ENCODE measurements around the gene LYRM7.
A peak's percentile ranks its signal among the peaks of the same experiment; 100 is the strongest.
"Not testable (repeated sequence)": the region's sequence is repeated elsewhere in the genome, so short reads cannot be mapped to it uniquely, and the experiment has no call there.

LYRM7 gene

DNA sequence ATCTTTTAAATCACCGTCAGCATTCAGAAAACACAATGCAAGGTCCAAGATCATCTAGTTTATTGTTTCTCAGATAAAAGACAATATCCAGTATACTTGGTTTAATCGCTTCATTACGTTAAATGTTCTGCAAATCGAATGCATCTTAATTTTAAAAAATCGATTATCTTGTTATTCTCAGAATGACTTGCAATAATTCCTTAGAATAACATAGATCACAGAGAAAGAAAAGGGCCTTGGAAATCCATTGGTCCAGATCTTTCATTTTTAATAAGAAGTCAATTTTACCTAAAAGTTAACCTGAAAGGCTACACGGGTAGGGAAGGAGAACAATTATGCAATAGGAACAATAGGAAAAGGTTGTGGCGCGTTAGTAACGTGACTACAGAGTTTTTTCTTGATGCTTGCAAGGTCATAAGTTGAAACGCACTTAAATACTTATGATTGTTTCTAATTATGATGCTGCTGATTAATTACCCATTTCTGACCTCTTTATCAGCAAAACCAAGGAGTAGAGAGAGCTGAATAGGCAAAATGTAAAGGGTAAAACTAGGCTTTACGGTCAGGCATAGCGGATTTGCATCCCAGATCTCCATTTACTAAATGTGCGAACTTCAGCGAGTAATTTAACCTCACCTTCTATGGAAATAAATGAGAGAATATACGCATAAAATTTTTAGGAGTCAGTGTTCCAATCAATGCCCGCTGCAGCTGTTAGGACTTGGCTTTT, 769 bp upstream of the LYRM7 start:
- no peak for DNase-seq
- in situ Hi-C loops (cut with HindIII; ENCODE audit: low pct_ligation_motif_present, low pct_unique_long_range_greater_than_20kb, low sequenced_read_pairs), result no loop called here

DNA sequence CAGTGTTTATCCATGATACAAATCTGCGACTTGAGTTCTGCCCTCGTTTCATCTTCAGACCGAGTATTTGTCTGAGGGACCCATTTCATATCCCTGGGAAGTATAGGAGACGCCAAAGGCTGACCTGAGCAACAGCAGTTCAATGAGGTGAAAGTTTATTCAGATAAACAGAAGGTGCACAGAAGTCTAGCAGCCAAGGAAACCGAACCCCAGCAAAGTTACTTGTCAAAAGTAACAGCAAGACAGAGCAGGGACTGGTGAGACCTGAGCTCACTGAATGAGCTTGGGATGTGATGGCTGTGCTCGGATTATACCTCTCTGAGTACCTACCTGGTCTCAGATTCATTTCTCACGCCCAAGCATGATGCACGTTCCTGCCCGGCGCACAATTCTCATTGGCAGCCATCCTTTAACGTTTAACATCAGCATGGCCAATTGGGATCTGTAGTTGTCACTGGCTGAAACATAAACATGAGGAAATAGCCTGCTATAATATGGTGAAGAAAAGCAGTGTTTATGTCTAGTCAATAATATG, 599 bp downstream of the LYRM7 start:
- DNase-seq, result peak; percentile 3
- in situ Hi-C loops (cut with HindIII; ENCODE audit: low pct_ligation_motif_present, low pct_unique_long_range_greater_than_20kb, low sequenced_read_pairs), result no loop called here

DNA sequence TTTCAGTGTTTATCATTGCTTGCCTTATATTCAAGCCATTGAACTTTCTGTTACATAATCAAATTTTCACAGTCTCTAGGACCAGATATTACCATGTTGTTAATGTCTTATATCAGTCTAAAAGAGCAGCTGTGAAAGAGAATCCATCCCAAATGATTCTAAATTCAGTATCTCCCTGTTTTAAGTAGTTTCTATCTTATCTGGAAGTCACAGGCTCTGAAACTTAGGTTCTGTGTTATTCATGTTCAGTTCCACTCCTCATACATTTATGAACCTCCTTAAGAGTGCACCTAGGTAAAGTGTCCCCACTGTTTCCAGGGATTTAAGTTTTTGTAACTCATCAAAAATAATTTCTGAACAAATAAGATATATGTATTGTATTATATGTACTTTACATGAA, 9.7 kb downstream of the LYRM7 start:
- no peak for DNase-seq
- in situ Hi-C loops (cut with HindIII; ENCODE audit: low pct_ligation_motif_present, low pct_unique_long_range_greater_than_20kb, low sequenced_read_pairs), result no loop called here

DNA sequence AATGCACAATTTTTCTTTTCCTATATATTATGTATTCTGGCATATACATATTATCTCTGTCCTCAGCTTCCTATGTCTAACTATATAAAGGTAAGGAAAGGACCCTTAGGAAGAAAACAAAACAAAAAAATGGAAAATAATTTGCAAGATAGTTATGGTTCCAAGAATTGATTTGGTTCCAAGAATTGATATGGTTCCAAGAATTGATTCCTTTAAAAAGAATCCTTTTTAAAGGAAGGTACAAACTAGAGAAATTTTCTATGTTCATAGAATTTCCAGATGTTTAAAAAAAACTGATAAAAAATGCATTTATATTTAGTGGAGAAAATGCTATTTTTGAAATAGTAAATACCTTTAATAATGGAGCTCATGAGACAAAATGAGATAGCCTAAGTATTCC, 12.1 kb downstream of the LYRM7 start:
- in situ Hi-C loops (cut with HindIII; ENCODE audit: low pct_ligation_motif_present, low pct_unique_long_range_greater_than_20kb, low sequenced_read_pairs), result no loop called here

DNA sequence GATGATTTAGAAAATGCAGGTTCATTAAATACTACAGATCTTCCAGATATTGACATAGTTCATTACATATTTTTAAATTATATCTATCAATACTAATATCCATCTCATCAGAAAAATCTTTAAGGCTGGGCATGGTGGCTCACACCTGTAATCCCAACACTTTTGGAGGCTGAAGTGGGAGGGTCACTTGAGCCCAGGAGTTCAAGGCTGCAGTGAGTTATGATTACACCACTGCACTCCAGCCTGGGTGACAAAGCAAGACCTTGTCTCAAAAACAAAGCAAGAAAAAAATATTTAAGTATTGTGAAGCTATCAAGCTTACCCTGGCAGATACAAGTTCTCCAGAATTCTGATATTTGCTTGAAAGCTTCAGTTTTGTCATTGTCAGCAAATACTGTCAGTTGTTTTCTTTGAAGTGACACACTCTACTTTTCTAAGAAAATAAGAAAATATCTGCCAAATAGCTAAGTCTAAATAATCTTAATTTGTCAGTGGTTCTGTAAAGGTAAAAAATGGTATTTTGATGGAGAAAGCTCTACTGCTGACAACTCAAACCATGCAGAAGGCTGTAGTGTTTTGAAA, 14.9 kb downstream of the LYRM7 start:
- no peak for DNase-seq
- in situ Hi-C loops (cut with HindIII; ENCODE audit: low pct_ligation_motif_present, low pct_unique_long_range_greater_than_20kb, low sequenced_read_pairs), result no loop called here

More for the DNA sequence above, 12.1 kb downstream of the LYRM7 start:
- no peak for DNase-seq

DNA sequence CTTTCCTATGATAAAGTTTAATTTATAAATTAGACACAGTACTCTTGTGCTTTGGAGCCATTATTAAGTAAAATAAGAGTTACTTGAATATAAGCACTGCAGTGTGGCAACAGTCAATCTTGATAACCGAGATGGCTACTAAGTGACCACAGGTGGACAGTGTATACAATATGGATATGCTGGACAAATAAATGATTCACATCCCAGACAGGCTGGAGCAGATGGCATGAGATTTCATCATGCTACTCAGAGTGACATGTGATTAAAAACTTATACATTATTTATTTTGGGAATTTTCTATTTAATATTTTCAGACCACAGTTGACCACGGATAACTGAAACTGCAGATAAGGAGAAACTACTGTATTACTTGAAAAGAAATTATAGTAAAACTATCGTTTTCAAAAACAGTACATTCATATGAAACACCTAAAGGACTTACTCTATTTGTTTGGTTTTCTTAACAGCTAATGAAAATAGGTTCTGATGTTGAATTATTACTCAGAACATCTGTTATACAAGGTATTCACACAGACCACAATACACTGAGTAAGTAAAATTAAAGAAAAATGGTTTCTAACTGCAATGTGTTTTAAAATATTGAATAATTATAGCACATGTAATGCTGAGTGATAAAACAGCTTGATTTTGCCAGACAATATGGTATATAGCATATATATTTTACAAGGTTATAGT, 16.0 kb downstream of the LYRM7 start:
- DNase-seq, result peak; percentile 16

DNA sequence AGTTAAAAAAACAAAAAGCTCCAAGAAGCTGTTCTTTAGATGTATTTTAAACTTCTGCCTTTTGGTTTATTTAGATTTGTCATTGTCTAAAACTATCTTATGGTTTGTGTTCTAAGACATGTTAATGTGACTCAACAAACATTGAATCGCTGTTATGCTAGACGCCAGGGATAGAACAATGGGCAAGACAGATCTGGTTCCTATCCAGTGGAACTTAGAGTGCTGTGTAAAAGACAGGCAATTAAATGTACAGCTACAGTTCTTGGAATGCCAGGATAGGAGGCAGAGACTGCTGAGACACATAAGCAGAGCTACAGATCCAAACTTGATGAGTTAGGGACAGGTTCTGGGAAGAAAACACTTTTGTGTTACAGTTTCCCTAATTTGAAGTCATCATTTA, 22.4 kb downstream of the LYRM7 start:
- in situ Hi-C loops (cut with HindIII; ENCODE audit: low pct_ligation_motif_present, low pct_unique_long_range_greater_than_20kb, low sequenced_read_pairs), result no loop called here
- DNase-seq, result no peak

More for the DNA sequence above, 16.0 kb downstream of the LYRM7 start:
- in situ Hi-C loops (cut with HindIII; ENCODE audit: low pct_ligation_motif_present, low pct_unique_long_range_greater_than_20kb, low sequenced_read_pairs), result no loop called here

DNA sequence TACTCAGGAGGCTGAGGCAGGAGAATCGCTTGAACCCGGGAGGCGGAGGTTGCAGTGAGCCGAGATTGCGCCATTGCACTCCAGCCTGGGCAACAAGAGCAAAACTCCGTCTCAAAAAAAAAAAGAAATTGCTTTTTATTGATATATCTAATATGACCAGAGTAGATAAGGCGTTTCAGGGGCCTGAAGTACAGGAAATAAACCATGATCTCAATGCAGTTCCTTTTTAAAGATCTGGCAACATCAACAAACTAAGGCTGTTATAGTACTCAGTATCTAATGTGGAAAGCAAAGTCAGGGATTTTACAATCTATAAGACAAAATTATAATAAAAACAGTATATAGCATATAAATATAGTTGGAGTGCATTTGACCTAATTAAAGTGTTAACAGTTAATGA, 23.2 kb downstream of the LYRM7 start:
- DNase-seq; in situ Hi-C loops (cut with HindIII; ENCODE audit: low pct_ligation_motif_present, low pct_unique_long_range_greater_than_20kb, low sequenced_read_pairs): not testable (repeated sequence)

DNA sequence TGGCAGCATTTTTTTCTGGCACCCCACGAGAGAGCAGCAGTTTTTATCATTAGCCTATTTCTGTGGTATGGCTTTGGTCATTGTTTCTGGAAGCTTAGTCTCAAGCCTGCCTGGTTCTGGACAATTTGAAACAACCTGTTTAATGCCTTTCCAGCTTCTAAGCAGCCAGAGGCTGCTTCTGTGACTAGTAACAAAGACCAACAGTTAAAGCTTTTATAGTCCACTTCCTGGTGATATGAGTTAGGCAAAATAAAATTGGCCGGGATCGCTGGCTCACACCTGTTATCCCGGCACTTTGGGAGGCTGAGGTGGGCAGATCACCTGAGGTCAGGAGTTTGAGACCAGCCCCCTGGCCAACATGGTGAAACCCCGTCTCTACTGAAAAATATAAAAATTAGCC, 24.0 kb downstream of the LYRM7 start:
- in situ Hi-C loops (cut with HindIII; ENCODE audit: low pct_ligation_motif_present, low pct_unique_long_range_greater_than_20kb, low sequenced_read_pairs), result no loop called here
- no peak for DNase-seq

DNA sequence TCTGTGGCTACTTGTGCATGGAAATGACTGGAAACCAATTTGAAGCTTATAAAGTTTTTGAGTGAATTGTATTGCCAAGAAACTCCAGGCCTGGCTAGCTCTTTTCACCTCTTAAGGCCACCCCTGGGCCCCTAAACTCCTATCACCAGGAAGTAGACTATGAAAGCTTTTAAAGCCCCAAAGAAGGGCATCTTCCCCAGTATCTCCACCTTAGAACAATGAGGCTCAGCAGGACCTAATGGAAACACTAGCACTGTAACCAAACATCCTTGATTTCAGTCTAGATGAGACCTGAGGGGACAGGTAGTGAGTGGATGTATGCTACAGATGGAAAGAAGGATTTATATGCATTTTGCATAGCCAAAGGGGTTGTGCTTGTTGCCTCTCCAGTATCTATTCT, 25.0 kb downstream of the LYRM7 start:
- no peak for DNase-seq
- in situ Hi-C loops (cut with HindIII; ENCODE audit: low pct_ligation_motif_present, low pct_unique_long_range_greater_than_20kb, low sequenced_read_pairs), result no loop called here

DNA sequence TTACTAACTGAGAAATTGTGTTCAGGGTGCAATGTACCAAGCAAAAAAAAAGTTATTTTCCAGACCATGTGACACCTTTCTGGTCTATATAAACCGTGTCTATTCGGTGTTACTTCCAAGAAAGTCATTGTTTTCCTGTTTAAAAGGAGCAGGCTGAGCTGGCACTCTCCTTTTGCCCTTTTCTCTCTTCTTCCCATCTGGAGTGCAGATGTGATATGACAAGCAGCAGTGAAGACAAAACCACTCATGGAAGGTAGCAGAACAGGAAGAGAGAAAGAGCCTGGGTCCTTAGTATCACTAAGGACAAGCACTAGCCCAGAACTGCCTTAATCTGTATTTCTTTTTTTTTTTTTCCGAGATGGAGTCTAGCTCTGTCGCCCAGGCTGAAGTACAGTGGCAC, 25.6 kb downstream of the LYRM7 start:
- no peak for DNase-seq
- in situ Hi-C loops (cut with HindIII; ENCODE audit: low pct_ligation_motif_present, low pct_unique_long_range_greater_than_20kb, low sequenced_read_pairs), result no loop called here

DNA sequence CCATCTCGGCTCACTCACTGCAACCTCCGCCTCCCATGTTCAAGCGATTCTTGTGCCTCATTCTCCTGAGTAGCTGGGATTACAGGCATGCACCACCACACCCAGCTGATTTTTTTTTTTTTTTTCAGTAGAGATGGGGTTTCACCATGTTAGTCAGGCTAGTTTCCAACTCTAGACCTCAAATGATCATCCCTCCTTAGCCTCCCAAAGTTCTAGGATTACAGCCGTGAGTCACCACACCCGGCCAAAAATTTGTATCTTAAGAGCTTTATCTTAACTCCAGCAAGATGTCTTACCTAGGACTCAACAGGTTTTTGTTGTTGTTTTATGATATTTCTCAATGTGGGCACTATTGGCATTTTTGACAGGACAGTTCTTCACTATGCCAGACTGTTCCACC, 27.9 kb downstream of the LYRM7 start:
- no peak for DNase-seq
- in situ Hi-C loops (cut with HindIII; ENCODE audit: low pct_ligation_motif_present, low pct_unique_long_range_greater_than_20kb, low sequenced_read_pairs), result no loop called here

DNA sequence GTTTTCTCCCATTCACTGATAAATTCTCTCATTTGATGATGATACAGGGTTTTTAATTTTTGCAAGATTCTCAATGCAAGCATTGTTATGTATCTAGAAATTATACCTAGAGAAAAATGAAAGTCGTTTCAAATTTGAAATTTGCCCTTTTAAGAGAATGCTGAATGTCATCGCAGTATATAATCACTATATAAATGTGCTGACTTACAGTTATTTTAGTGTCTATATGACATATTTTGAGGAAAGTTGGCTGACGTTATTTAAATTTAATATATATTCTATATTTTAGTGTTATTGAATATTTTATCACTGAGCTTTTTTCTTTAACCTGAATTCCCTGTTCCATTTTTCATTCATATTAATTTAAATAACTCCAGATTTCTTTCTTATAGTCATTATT, 29.8 kb downstream of the LYRM7 start:
- in situ Hi-C loops (cut with HindIII; ENCODE audit: low pct_ligation_motif_present, low pct_unique_long_range_greater_than_20kb, low sequenced_read_pairs), result no loop called here
- no peak for DNase-seq

DNA sequence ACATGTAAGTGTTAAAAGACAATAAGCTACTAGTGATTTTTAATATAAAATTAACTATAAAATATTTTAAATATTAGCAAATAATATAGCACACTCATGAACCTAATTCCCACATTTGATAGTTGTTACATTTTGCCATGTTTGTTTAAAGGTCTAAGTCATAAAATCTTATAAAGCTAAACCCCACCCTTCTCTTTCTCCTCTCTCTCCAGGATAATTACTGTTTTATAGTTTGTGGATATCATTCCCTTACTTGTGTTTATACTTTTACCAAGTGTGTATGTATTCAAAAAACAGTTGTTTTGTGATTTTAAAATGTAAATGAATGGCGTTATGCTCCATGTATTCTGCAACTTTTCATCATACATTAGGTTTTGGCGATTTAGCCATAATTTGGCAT, 34.2 kb downstream of the LYRM7 start:
- no peak for DNase-seq
- in situ Hi-C loops (cut with HindIII; ENCODE audit: low pct_ligation_motif_present, low pct_unique_long_range_greater_than_20kb, low sequenced_read_pairs), result no loop called here

DNA sequence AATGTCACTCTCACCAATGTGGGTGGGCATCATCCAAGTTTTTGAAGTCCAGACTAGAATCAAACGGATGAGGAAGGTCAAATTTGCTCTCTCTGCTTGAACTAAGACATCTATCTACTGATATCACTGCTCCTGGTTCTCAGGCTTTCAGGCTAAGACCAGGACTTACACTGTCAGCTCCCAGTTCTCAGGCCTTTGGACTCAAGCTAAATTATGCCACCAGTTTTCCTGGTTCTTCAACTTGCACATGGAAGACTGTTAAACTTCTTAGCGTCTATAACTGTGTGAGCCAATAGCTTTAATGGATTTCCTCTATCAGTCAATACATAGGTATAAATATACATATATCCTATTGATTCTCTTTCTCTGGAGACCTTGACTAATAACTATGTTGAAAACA, 35.3 kb downstream of the LYRM7 start:
- in situ Hi-C loops (cut with HindIII; ENCODE audit: low pct_ligation_motif_present, low pct_unique_long_range_greater_than_20kb, low sequenced_read_pairs), result no loop called here
- no peak for DNase-seq

DNA sequence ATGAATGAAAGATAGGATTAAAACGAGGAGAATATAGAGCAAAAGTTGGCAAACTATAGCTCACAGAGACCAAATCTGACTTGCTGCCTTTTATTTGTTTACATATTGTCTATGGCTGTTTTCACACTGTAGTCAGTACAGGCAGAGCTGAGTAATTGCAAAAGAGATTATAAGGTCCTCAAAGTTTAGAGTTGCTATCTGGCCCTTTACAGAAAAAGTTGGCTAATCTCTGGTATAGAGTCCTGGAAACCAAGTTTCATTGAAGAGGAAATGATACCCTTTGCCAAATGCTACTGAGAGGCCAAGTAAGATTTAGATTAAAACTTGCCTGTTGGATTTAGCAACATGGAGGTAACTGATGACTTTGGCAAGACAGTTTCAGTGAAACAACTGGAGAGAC, 36.0 kb downstream of the LYRM7 start:
- in situ Hi-C loops (cut with HindIII; ENCODE audit: low pct_ligation_motif_present, low pct_unique_long_range_greater_than_20kb, low sequenced_read_pairs), result no loop called here
- no peak for DNase-seq

DNA sequence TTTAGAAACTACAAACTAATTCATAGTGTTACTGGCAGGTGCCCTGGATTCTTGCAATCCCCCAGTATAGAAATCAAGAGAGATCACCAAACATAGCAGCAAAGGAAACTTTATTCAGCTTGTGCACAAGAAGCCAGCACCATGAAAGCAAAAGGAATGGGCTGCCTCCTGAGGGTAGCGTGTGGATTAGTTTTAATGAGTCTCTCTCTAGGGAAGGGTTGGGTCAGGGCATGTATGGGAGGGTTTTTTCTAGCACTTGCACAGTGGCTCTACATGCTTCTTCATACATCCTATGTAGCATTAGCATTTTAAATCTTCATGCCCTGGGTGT, 38.4 kb downstream of the LYRM7 start:
- in situ Hi-C loops (cut with HindIII; ENCODE audit: low pct_ligation_motif_present, low pct_unique_long_range_greater_than_20kb, low sequenced_read_pairs), result no loop called here
- no peak for DNase-seq

DNA sequence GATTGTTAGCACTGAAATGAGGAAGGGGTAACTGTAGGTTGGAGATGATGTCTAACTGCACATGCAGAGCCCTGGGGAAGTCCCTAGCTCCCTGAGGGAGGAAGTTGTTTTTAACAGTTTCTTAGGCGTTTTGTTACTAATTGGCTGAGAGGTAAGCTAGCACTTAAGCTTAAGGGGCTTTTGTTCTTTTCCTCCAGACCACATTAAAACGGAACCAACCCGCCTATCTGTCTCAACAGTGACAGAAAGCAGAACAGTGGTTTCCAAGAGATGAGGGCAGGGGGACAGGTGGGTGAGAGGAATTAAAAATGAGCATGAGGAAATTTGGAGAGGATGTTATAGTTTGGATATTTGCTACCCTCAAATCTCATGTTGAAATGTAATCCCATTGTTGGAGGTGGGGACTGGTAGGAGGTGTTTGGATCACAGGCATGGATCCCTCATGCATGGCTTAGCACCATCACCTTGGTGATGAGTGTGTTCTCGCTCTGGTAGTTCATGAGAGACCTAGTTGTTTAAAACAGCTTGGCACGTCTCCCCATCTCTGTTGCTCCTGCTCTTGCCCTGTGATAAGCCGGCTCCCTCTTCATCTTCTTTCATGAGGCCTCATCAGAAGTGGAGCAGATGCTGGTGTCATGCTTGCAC, 38.9 kb downstream of the LYRM7 start:
- DNase-seq, result no peak
- in situ Hi-C loops (cut with HindIII; ENCODE audit: low pct_ligation_motif_present, low pct_unique_long_range_greater_than_20kb, low sequenced_read_pairs), result no loop called here

DNA sequence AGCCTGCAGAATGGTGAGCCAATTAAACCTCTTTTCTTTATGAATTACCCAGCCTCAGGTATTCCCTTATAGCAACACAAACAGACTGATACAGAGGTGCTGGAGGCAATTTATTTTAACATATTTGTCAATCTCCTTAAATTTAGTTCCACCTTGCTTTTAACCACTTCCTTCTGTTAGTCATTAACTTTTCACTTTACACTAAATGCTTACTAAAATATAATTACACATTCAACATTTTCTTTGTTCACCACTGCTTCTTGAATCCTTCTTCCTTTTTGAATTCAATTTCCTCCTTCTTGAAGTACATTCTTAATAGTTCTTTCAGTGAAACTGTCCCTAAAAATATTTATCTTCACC, 39.4 kb downstream of the LYRM7 start:
- no peak for DNase-seq
- in situ Hi-C loops (cut with HindIII; ENCODE audit: low pct_ligation_motif_present, low pct_unique_long_range_greater_than_20kb, low sequenced_read_pairs), result no loop called here

Data from ACHN (cell line).